D341Med (cell line): ENCODE measurements around the gene KSR2.
"Not testable (repeated sequence)": the region's sequence is repeated elsewhere in the genome, so short reads cannot be mapped to it uniquely, and the experiment has no call there.

Experiments
- DNase-seq: peaks from one replicate; pipeline ENCODE4 v3.0.0; 2012; ENCODE audit warnings: low spot score

Gene KSR2

GRCh38 chr12:117890644-117891043, 78.1 kb downstream of the KSR2 start:
- DNase-seq: no peak

GRCh38 chr12:117890137-117890536, 78.7 kb downstream of the KSR2 start:
- DNase-seq: no peak

GRCh38 chr12:117889098-117889497, 79.7 kb downstream of the KSR2 start:
- DNase-seq: no peak

DNA sequence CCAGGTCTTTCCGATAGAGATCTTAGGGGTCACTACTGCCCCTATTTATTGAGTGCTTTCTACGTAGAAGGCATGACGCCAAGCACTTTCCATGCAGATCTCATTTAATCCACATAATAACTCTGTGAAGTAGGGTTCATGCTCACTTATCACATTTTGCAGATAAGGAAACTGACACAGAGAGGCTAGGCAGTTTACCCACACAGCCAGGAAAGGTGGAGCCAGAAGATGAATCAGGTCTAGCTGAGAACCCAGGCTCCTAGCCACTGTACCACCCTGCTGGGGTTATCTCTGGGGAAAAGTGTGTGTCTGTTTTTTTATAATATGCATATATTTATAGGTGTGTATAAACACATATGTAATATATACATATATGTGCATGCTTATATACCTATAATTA, 83.6 kb downstream of the KSR2 start:
- DNase-seq: no peak

GRCh38 chr12:117884161-117884560, 84.6 kb downstream of the KSR2 start:
- no peak for DNase-seq

DNA sequence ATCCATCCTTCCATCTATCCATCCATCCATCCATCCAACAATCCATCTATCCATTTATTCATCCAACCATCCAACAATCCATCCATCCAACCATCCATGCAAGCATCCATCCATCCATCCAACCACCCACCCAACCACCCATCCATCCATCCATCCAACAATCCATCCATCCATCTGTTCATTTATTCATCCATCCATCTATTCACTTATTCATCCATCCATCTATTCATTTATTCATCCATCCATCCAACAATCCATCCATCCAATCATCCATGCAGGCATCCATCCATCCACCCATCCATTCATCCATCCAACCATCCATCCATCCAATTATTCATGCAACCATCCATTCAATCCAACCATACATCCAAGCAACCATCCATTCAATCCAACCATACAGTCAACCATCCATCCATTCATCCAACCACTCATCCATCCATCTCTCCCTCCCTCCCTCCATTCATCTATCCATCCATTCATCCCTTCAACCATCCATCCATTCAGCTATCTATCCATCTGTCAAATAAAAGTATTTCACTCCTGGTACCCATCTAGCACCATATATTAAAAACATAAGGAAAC, 86.1 kb downstream of the KSR2 start:
- no peak for DNase-seq

- no peak for DNase-seq
Observed at GRCh38 chr12:117882181-117882580, 86.6 kb downstream of the KSR2 start.

DNA sequence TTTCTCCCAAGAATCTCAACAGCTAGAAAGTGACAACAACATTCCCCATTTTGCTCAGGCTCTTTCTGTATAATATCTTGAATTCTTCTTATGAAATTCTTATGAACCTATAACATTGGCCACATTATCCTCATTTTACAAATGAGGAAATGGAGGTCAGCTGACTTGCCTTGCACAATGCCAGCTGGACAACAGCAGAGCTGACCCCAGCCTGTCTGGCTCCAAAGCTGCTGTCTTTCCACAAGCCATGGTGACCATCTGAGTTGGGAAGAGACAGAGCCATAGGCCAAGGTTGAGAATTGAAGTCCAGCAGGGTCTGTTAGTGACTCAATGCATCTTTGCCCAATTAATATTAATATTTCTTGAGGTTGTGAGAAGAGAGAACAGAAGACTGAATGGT, 87.3 kb downstream of the KSR2 start:
- DNase-seq: no peak

DNA sequence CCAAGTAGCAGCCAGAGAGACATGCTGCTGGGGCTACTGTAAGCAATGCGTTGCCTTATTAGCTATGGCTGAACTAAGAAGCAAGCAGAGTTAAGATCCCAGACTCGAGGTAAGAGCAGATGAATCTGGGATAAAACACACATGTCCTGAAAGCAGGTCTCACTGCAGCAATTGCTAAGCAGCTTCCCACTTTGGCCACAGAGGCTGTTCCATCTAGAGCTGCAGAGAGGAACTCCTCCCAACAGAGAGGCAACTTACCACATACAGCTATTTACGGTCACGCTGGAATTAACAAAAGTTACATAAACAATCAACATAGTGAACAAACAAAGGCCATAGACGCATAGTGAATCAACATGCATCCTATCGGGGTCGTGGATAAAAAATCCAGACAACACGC, 90.2 kb downstream of the KSR2 start:
- no peak for DNase-seq

GRCh38 chr12:117876436-117876816, 92.4 kb downstream of the KSR2 start:
- DNase-seq: no peak

DNA sequence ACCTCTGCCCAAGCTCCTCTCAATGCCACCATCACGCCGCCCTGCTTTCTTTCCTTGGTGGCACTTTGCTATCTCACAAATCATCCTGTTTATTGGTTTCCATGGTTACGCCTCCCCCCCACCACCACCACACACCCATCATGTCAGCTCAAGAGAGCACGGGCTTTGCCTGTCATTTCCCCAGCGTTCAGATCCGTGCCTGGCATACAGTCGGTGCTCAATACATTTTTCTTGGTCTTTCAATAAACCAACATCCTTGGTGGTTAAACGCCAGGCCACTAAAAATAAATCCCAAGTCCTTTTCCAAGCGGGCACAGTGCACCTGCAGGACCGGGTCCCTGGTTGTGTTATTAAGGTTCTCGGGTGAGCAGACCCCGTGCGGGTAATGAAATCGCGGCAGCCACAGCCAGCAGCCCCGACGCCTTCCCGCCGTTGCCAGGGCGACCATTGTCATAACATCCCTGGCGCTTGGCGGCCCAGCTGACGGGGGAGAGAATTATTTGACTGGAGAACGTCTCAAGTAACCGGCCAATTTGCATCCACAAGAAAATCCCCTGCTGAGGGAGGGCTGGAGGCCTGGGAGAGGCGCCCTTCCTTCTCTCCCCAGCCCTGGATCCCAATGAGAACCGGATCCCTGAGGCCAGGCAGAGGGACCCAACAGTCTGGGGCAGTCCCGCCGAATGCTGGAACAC, 92.9 kb downstream of the KSR2 start:
- peak; percentile 80 for DNase-seq

DNA sequence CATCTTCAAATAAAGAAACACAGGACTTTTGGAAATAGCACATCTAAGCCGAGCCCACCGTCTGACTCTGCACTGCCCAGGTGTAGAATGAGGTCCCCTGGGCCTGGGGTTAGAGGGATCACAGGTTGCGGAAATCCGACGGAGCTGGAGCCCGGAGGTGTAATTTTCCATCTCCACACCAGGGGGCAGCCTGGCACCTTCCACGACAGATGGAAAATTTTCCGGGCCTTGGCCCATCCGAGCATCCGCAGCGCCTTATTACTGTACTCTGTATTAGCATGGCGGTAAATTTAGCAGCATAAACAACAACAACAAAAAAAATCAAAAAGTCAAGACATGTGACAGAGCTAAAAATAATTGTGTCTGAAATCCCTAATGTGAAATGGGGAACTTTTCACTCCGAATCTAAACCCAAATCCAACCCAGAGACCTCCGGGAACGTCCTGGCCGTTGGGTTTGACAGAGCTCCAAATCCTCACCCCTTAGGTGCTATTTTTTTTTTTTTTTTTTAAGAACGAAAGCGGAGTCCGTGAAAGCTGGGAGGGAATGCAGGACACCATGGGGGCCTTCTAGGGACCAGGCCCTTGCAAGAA, 93.9 kb downstream of the KSR2 start:
- peak; percentile 86 for DNase-seq

DNA sequence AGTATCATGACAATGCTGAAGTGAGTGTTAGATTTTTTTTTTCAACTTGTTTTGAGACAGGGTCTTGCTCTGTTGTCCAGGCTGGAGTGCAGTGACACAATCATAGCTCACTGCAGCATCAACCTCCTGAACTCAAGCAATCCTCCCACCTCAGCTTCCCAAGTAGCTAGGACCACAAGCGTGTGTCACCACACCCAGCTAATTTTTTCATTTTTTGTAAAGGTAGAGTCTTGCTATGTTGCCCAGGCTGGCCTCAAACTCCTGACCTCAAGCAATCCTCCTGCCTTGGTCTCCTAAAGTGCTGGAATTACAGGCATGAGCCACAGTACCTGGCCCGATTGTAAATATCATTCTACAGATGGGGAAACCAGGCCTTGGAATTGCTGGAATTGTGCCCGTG, 94.6 kb downstream of the KSR2 start:
- not testable (repeated sequence) for DNase-seq

DNA sequence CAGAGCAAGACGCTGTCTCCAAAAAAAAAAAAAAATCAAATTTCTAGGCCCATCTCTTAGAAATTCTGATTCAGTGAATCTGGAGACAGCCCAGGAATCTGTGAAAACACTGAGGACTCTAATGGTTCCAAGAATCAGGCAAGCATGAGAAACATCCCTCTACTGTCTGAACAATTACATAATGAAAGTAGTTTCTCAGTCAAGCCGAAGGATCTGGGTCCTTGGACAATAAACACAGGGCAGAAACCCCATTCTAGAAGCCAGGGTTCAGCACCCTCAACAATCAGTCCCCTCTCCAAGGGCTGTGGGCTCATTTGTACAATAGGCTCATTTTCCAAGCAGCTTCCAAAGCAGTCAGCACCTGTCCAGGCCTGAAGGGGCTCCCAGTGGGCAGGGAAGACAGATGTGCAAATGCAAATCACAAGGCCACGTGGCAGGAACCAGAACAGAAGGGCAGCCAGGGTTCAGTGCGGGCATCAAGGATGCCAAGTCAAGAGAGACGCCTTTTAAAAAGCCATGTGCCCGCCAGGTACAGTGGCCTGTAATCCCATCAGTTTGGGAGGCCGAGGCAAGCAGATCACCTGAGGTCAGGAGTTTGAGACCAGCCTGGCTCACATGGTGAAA, 96.1 kb downstream of the KSR2 start:
- DNase-seq: no peak

GRCh38 chr12:117869551-117869950, 99.2 kb downstream of the KSR2 start:
- DNase-seq: no peak

DNA sequence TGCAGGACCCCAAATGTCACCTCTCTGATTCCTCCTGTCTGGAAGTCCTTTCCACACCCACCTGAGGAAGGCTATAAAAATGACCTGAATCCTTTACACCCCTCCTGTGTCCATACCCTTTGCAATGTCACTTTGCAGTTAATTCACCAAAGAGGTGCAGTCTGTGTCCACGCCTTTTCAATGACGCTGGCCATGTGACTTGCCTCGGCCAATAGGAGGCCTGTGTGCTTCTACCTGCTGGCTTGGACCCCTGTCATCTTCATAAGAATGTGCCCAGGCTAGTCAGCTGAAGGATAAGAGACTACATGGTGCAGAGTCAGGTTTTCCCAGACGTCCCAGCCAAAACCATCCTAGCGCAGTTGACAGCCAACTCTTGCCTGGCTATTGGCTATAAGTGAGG, 101.4 kb downstream of the KSR2 start:
- DNase-seq: no peak

DNA sequence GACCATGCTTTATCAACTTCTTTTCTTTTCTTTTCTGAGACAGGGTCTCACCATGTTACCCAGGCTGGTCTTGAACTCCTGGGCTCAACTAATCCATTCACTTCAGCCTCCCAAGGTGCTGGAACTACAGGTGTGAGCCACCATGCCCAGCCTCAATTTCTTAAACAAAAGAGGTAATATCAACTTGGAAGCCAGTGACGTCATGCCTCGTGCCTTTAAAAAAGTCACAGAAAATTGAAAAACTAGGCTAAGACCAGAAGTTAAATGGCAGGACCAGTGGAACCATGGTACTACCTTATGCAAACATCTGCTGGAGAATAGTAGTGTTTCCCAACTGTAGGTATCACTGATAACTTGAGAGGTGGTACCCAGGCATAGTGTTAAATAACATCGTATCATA, 103.3 kb downstream of the KSR2 start:
- no peak for DNase-seq

DNA sequence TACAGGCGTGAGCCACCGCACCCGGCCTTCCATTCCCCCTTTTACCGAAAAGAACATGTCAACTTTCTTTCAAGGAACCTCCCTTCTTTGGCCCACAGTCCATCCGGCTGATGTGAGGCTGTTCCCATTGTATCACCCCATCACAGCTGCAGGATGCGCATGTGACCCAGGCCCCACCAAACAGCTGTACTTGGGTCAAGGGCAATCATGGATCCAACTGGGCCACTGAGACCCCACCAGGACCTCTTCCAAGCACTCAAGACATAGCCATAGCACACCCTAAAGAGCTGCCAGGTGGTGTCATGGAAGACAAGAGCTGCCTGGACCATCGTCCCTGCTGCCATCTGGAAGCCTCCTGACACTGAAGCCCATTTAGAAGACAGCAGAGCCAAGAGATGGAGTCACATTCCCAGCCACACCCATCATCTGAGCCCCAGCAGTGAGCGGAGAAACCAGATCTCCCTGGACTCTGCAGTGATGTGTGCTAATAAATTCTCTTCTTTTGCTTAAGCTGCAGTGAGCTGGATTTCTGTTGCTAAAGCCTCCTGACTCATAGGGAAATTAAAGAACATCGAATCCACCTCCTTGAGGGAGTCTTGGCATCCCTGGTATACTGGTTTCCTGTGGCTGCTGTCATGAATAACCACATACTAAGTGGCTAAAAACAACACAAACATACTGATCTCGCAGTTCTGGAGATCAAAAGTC, 105.6 kb downstream of the KSR2 start:
- DNase-seq: no peak

- no peak for DNase-seq
Observed at GRCh38 chr12:117861691-117862090, 107.1 kb downstream of the KSR2 start.

GRCh38 chr12:117860787-117861290, 108.0 kb downstream of the KSR2 start:
- not testable (repeated sequence) for DNase-seq

DNA sequence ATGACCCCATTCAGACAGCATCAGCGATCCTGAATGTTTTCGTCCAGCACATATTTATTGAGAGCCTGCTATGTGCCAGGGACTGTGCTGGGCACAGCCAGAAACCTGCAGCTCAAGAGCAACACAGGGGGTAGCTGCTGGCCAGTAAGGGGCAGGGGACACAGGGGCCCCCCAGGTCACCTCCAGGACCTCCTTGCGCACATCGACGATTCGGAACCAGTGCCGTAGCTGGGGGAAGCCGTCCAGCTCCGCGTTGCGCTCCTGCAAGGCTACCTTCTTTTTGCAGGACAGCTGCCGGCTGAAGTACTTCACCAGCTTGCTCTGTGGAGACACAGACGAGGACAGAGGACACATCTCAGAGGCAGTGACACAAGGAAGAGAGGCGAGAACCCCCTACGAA, 108.7 kb downstream of the KSR2 start:
- no peak for DNase-seq
